BLaER1 treated with 17β-estradiol and CSF1 and Interleukin-3, amounts not matched to agents 10 nM and 100 nM (cell line): Measurements from ENCODE around the gene TNRC6A.

Source experiments
- H3K27ac ChIP-seq, 11 experiments: shearing (Covaris generic); formaldehyde crosslinking; 2 replicates each; pipeline ENCODE4 v1.8.1; 2022
- H3K27me3 ChIP-seq, 11 experiments: shearing (Covaris generic); formaldehyde crosslinking; 2 replicates each; pipeline ENCODE4 v1.8.1; 2022
- H3K36me3 ChIP-seq, 11 experiments: shearing (Covaris generic); formaldehyde crosslinking; 2 replicates each; pipeline ENCODE4 v1.8.1; 2022
- H3K4me1 ChIP-seq, 10 experiments: shearing (Covaris generic); formaldehyde crosslinking; 2 replicates each; pipeline ENCODE4 v1.8.1; 2022
- H3K4me2 ChIP-seq, 11 experiments: shearing (Covaris generic); formaldehyde crosslinking; 2 replicates each; pipeline ENCODE4 v1.8.1; 2022
- H3K4me3 ChIP-seq, 10 experiments: shearing (Covaris generic); formaldehyde crosslinking; 2 replicates each; pipeline ENCODE4 v1.8.1; 2022
- H3K9ac ChIP-seq, 11 experiments: shearing (Covaris generic); formaldehyde crosslinking; 2 replicates each; pipeline ENCODE4 v1.8.1; 2022
- H3K9me3 ChIP-seq, 11 experiments: shearing (Covaris generic); formaldehyde crosslinking; replicated peaks in 1 of 11; 2 replicates each; pipeline ENCODE4 v1.8.1; 2022
- H4K20me1 ChIP-seq, 11 experiments: shearing (Covaris generic); formaldehyde crosslinking; 2 replicates each; pipeline ENCODE4 v1.8.1; 2022
- Cebpa-rat ChIP-seq, 11 experiments: shearing (Covaris generic); IDR thresholded peaks; 2 replicates each; pipeline ENCODE4 v1.8.1; 2022

The TNRC6A gene

DNA sequence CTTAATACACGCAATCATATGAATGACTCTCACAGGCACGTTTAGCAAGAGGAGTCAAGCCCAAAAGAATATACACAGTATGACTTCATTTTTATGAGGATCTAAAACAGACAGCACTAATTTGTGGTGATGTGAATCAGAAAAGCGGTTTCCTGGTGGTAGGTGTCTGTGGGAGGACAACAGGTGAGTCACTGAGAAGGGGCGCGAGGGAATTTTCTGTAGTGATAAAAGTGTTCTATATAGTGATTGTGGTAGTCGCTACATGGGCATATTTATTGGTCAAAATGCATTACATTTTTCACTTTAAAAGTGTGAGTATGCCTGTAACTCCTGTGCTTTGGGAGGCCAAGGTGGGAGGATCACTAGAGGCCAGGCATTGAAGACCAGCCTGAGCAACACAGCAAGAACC is 7.6 kb upstream of the TNRC6A start:
- no peak overlapping the region for H3K9ac ChIP-seq

GRCh38 chr16:24723663-24724062 is 5.8 kb upstream of the TNRC6A start:
- H3K36me3 ChIP-seq, result no peaks in the 10 kb centered on the region
- H3K4me3 ChIP-seq, result no peak overlapping the region
- no peaks in the 10 kb centered on the region for H4K20me1 ChIP-seq
- no peak overlapping the region for H3K27ac ChIP-seq
- no peak overlapping the region for H3K9ac ChIP-seq
- no peaks in the 10 kb centered on the region for H3K27me3 ChIP-seq
- TF ChIP-seq Cebpa-rat (IDR thresholded peaks at IDR 0.05), result no peak
- no peak overlapping the region for H3K4me2 ChIP-seq
- peaks cover 2 to 6% (median 5%) of the 10 kb centered on the region in 10 experiments; a peak in 11 of 20 replicates for H3K4me1 ChIP-seq
- 0 out of 22 replicates have a peak, but pooled peaks cover 0 to 6% (median 0%) of the 10 kb centered on the region in 11 experiments for H3K9me3 ChIP-seq

More for the DNA sequence above, 7.6 kb upstream of the TNRC6A start:
- no peaks in the 10 kb centered on the region for H4K20me1 ChIP-seq
- TF ChIP-seq Cebpa-rat (IDR thresholded peaks at IDR 0.05), result no peak
- no peak overlapping the region for H3K4me2 ChIP-seq
- 0 out of 22 replicates have a peak, but pooled peaks cover 0 to 6% (median 0%) of the 10 kb centered on the region in 11 experiments for H3K9me3 ChIP-seq
- no peaks in the 10 kb centered on the region for H3K36me3 ChIP-seq
- H3K4me3 ChIP-seq, result no peak overlapping the region
- H3K27me3 ChIP-seq, result no peaks in the 10 kb centered on the region
- H3K4me1 ChIP-seq, result no peaks in the 10 kb centered on the region
- no peak overlapping the region for H3K27ac ChIP-seq

- H3K27me3 ChIP-seq, result no peaks in the 10 kb centered on the region
- no peak overlapping the region for H3K27ac ChIP-seq
- peaks cover 20 to 25% (median 23%) of the 10 kb centered on the region in 11 experiments; a peak in 17 of 22 replicates for H4K20me1 ChIP-seq
- no peak overlapping the region for H3K4me3 ChIP-seq
- H3K9me3 ChIP-seq, result no peaks in the 10 kb centered on the region
- H3K4me2 ChIP-seq, result peak overlapping the region in 6 of 11 experiments; percentile 79 to 90 (median 85); a peak in 5 of 22 replicates
- H3K36me3 ChIP-seq, result peaks cover 12 to 22% (median 15%) of the 10 kb centered on the region in 11 experiments; a peak in 21 of 22 replicates
- peaks cover 15 to 27% (median 24%) of the 10 kb centered on the region in 10 experiments; a peak in 19 of 20 replicates for H3K4me1 ChIP-seq
- H3K9ac ChIP-seq, result no peak overlapping the region
- no peak for TF ChIP-seq Cebpa-rat (IDR thresholded peaks at IDR 0.05)
These were observed 1.4 kb upstream of the TNRC6A start for GRCh38 chr16:24728011-24728410.

DNA sequence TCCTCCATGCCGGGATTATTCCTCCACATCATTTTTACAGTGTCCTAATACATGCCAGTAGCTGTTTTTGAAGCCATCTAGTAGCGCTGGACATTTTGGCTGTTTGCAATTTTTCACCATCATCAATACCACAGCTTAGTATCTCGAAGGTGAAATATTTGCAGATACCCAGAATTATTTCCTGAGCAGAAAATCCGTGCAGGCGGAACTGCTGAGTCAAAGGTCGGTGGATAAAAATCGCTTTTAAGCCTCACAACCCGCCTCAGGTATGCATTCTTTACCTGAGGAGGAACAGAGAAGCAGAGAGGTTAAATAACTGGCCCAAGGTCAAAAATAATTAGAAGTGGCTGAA is 584 bp upstream of the TNRC6A start:
- peaks cover 19 to 36% (median 27%) of the 10 kb centered on the region in 10 experiments; a peak in 19 of 20 replicates for H3K4me1 ChIP-seq
- peak overlapping the region; percentile 86 to 98 (median 95) for H3K27ac ChIP-seq
- H3K27me3 ChIP-seq, result no peaks in the 10 kb centered on the region
- peaks cover 20 to 30% (median 23%) of the 10 kb centered on the region in 11 experiments for H3K36me3 ChIP-seq
- no peak for TF ChIP-seq Cebpa-rat (IDR thresholded peaks at IDR 0.05)
- peaks cover 24 to 34% (median 32%) of the 10 kb centered on the region in 11 experiments; a peak in 19 of 22 replicates for H4K20me1 ChIP-seq
- peak overlapping the region; percentile 93 to 98 (median 97) for H3K9ac ChIP-seq
- H3K9me3 ChIP-seq, result no peaks in the 10 kb centered on the region
- peak overlapping the region; percentile 69 to 90 (median 85) for H3K4me2 ChIP-seq
- peak overlapping the region; percentile 84 to 98 (median 92) for H3K4me3 ChIP-seq

DNA sequence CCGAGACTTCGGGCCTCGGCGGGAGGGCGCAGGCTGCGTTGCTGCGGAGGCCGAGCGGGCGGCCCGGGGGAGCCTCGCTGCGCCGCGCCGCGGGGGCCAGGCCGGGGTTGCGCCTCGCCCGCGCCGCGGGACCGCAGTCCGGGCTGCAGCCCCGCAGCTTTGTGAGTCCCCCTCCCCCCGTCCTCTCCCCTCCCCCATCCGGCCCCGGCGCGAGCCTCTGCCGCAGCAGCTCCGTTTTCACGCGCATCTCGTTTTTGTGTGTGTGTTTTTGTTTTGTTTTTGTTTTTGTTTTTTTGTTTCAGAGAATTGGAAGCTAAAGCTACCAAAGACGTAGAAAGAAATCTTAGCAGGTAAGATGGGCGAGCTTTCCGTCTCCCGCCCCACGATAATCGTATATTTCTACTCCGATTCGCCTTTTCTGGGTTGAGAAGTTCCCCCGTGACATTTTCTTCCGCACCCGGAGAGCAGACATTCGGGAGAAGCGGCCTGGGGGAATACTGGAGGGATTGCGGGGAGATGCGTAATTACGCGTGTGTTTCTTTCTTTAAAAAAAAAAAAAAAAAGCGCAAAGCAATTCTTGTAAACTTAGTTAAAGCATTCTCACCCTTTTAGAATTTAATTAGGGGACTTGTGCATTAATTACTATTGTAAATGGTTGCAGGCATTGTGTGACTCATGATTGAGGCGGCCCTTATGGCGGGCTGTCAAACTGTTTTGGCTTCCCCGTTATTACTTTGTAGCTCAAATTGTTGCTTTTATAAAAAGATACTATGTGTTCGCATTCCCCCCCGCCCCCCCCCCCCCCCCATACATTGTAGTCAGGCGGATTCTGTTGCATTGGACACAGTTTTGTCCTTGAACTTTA is 732 bp downstream of the TNRC6A start:
- TF ChIP-seq Cebpa-rat (IDR thresholded peaks at IDR 0.05), result no peak
- H4K20me1 ChIP-seq, result peaks cover 32 to 46% (median 45%) of the 10 kb centered on the region in 11 experiments; a peak in 20 of 22 replicates

DNA sequence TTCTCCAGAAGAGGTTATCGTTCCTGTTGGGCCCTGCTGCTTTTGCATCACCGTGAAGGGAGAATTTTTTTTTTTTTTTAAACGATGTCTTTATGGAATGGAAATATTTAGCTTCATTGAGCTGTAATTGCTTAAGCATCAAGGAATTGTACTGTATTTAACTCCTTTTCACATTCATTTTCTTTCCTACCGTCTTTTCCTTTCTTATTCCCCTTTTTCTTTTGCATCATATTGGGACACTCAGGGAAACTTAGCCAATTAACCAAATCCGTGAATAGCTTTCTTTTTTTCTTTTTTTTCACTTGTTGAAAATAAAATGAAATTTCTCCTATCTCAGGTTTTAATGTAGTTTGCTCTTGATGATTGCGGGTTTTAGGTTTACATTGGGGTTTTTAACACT is 1.5 kb downstream of the TNRC6A start:
- Histone ChIP-seq H3K4me3 (peak overlapping the region; percentile 84 to 98 (median 92); a peak in 18 of 20 replicates), H3K9ac (peak overlapping the region; percentile 32 to 98 (median 95); a peak in 18 of 22 replicates), H3K27ac (no peak overlapping the region), H3K9me3 (no peaks in the 10 kb centered on the region), H4K20me1 (peaks cover 37 to 53% (median 52%) of the 10 kb centered on the region in 11 experiments; a peak in 20 of 22 replicates), H3K4me2 (peak overlapping the region; percentile 69 to 90 (median 85)), H3K4me1 (peaks cover 24 to 55% (median 36%) of the 10 kb centered on the region in 10 experiments; a peak in 19 of 20 replicates), H3K36me3 (peaks cover 21 to 51% (median 36%) of the 10 kb centered on the region in 11 experiments), H3K27me3 (no peaks in the 10 kb centered on the region)
- TF ChIP-seq Cebpa-rat (IDR thresholded peaks at IDR 0.05), result no peak

More for the DNA sequence above, 732 bp downstream of the TNRC6A start:
- peak overlapping the region; percentile 86 to 98 (median 95) for H3K27ac ChIP-seq
- H3K36me3 ChIP-seq, result peaks cover 21 to 43% (median 36%) of the 10 kb centered on the region in 11 experiments
- H3K9me3 ChIP-seq, result no peaks in the 10 kb centered on the region
- H3K4me3 ChIP-seq, result peak overlapping the region; percentile 84 to 98 (median 92)
- peak overlapping the region; percentile 93 to 98 (median 97) for H3K9ac ChIP-seq
- no peaks in the 10 kb centered on the region for H3K27me3 ChIP-seq
- H3K4me1 ChIP-seq, result peaks cover 24 to 48% (median 36%) of the 10 kb centered on the region in 10 experiments; a peak in 19 of 20 replicates
- H3K4me2 ChIP-seq, result peak overlapping the region; percentile 69 to 90 (median 85)

DNA sequence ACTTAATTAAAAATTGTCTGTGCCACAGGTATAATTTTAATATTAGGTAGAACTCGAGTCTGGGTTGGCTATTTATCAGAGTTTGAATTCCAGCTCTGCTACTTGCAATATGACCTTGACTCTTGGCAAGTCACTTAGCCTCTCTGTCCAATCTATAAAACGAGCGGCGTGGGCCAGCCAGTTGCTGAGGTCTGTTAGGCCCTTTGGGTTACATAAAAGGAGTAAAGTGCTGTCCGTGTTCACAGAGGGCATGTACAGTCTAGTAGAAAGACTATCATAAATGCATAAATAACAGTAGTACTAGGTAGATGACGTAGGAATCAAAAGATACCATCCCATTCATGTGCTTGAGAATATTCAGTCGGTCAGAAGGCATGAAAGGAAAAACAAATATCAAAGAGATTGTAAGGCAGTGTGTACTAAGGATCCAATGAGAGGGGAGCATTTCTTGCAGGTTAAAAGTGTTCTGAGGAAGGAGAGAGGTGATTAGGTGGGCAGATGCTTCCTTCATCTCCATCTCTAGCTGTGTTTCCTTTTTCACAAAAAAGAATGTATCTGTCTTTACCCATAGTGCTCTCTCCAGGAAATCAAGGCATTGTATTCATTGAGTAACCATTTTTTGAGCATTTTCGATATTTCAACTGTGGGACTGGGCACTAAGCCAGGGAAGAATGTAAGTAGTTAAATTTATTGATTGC is 2.4 kb downstream of the TNRC6A start:
- peaks cover 30 to 65% (median 44%) of the 10 kb centered on the region in 10 experiments; a peak in 19 of 20 replicates for H3K4me1 ChIP-seq
- no peak overlapping the region for H3K4me3 ChIP-seq
- no peak overlapping the region for H3K27ac ChIP-seq
- TF ChIP-seq Cebpa-rat (IDR thresholded peaks at IDR 0.05), result no peak
- H3K9ac ChIP-seq, result peak overlapping the region in 1 of 11 experiments; percentile 58; a peak in 2 of 22 replicates
- H3K36me3 ChIP-seq, result peaks cover 21 to 52% (median 36%) of the 10 kb centered on the region in 11 experiments
- H3K4me2 ChIP-seq, result peak overlapping the region; percentile 69 to 90 (median 85); a peak in 20 of 22 replicates
- H3K27me3 ChIP-seq, result no peaks in the 10 kb centered on the region
- H4K20me1 ChIP-seq, result peaks cover 47 to 63% (median 62%) of the 10 kb centered on the region in 11 experiments; a peak in 20 of 22 replicates
- no peaks in the 10 kb centered on the region for H3K9me3 ChIP-seq

DNA sequence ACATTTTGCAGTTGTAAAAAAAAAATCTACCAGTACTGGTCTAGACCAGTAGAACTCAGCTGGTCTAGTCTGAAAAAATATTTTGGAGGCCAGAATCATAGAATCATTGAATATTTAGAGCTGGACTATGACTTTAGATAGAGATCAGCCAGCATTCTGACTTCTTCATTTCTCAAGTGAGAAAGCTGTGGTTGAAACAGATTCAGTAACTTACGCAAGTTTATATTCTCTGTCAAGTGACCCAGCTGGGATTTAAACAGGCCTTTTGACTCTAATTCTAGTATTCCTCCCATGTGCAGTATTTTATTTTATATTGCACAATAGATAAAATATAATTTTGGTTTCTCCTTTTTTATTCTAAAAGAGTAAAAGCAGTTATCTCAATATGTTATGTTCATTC is 4.9 kb downstream of the TNRC6A start:
- no peaks in the 10 kb centered on the region for H3K27me3 ChIP-seq
- 0 out of 22 replicates have a peak overlapping the region, but pooled peaks of 2 of the 11 experiments have one; percentile 5 to 12 for H3K27ac ChIP-seq
- H4K20me1 ChIP-seq, result peaks cover 72 to 88% (median 87%) of the 10 kb centered on the region in 11 experiments
- H3K36me3 ChIP-seq, result peaks cover 21 to 71% (median 45%) of the 10 kb centered on the region in 11 experiments
- peak in 2 of 11 experiments; percentile 21 to 44; a peak in 1 of 22 replicates for TF ChIP-seq Cebpa-rat (IDR thresholded peaks at IDR 0.05)
- peak overlapping the region in 7 of 11 experiments; percentile 3 to 48 (median 27); a peak in 7 of 22 replicates for H3K4me2 ChIP-seq
- H3K9me3 ChIP-seq, result no peaks in the 10 kb centered on the region
- peaks cover 30 to 84% (median 54%) of the 10 kb centered on the region in 10 experiments for H3K4me1 ChIP-seq
- H3K9ac ChIP-seq, result 0 out of 22 replicates have a peak overlapping the region, but pooled peaks of 2 of the 11 experiments have one; percentile 16 to 33
- H3K4me3 ChIP-seq, result no peak overlapping the region
